Lower leg skin (tissue), 3 donors: Measurements from ENCODE around the gene C12orf57.

Experiments used
- POLR2A ChIP-seq, 2 donors: fragments of 450-650 bp; IDR thresholded peaks; one replicate each; pipeline ENCODE4 v1.6.1; 2016 to 2017; ENCODE audit warnings: antibody characterized with exemption in 2 of 2, mild to moderate bottlenecking in 1 of 2, moderate library complexity in 1 of 2
- TF ChIP-seq, protein P1 (sequence below), 3 donors: fragments of 450-650 bp; IDR thresholded peaks; one replicate each; pipeline ENCODE4 v1.5.1; 2016; ENCODE audit warnings: antibody characterized with exemption in 3 of 3, mild to moderate bottlenecking in 3 of 3, moderate library complexity in 2 of 3

DNA sequence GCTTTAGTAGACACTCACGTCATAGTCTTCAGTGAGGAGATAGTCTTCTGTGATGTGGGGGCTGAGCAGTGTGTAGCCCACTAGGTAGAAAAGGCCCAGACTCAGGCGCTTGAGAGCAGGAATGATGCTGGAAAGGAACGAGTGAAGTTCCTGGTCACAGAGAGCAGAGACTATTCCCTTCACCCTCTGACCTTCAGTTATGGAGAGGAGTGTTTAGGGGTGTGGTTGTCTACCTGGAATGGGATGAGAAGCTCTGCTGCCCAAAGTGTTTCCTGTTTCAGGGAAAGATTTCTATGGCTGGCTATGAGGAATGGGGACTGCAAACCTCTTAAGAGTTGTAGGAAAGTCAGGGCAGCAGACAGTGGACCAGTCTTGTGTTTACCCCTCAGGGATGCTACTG is 35.6 kb downstream of the C12orf57 start:
- TF ChIP-seq, protein P1, sequence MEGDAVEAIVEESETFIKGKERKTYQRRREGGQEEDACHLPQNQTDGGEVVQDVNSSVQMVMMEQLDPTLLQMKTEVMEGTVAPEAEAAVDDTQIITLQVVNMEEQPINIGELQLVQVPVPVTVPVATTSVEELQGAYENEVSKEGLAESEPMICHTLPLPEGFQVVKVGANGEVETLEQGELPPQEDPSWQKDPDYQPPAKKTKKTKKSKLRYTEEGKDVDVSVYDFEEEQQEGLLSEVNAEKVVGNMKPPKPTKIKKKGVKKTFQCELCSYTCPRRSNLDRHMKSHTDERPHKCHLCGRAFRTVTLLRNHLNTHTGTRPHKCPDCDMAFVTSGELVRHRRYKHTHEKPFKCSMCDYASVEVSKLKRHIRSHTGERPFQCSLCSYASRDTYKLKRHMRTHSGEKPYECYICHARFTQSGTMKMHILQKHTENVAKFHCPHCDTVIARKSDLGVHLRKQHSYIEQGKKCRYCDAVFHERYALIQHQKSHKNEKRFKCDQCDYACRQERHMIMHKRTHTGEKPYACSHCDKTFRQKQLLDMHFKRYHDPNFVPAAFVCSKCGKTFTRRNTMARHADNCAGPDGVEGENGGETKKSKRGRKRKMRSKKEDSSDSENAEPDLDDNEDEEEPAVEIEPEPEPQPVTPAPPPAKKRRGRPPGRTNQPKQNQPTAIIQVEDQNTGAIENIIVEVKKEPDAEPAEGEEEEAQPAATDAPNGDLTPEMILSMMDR (IDR thresholded peaks at IDR 0.05), result no peak
- TF ChIP-seq POLR2A (IDR thresholded peaks at IDR 0.05), result no peak
